ENCODE measurements around the gene HIPK1.

GRCh38 chr1:114008480-114008941, 79.4 kb downstream of the HIPK1 start:
- no peak for TF ChIP-seq CTCF (conservative IDR thresholded peaks at IDR 0.05; ENCODE audit: low read length)
- TF ChIP-seq EZH2phosphoT487 (IDR thresholded peaks at IDR 0.05; ENCODE audit: borderline replicate concordance, low read depth, low read length), result no peak

Data from OCI-LY7 (cell line).